HCT116 (cell line): ENCODE results near the gene FRAS1. TPM values are rescaled to one million over a fixed set of nuclear protein-coding genes. Genes with fewer than 3 reads are reported as not detected.

Source experiments
- ATAC-seq: fragments of 200-7000 bp; cut with Tn5 transposase; 2 replicates; pipeline ENCODE4 v1.9.1; 2020; ENCODE audit warnings: mild to moderate bottlenecking, moderate library complexity
- BruUV-seq: library from RNA; stranded (reverse); fragments of 400-500 nt; replicated peaks from 2 replicates; lab custom pipeline; 2021; lab: Mats Ljungman, UMichigan
- CTCF ChIA-PET: fragments of 300-600 bp; sonication (Branson Sonifier 250); formaldehyde crosslinking; loops from one replicate; lab custom pipeline; 2021; ENCODE audit warnings: antibody characterized with exemption; lab: Charles Lee
- POLR2A ChIA-PET: fragments of 300-600, 350-600 bp; sonication (Branson Sonifier 250); formaldehyde crosslinking; loops from one replicate; lab custom pipeline; 2021; ENCODE audit warnings: antibody characterized with exemption; lab: Charles Lee
- RAD21 ChIA-PET, 2 experiments: fragments of 300-600 bp; sonication (Branson Sonifier 250); formaldehyde crosslinking; loops; one replicate each; lab custom pipeline; 2023; ENCODE audit warnings: low total read pairs in 2 of 2; ENCODE audit not compliant: uncharacterized antibody in 2 of 2, unreplicated experiment in 2 of 2, low non-redundant PET in 1 of 2; lab: Charles Lee
- DNase-seq: peaks from one replicate; pipeline ENCODE4 v3.0.0-alpha.2; 2010; ENCODE audit warnings: low read depth, low spot score
- H2AFZ ChIP-seq: fragments of 200-600 bp; shearing (Covaris generic), sonication (generic); 2 replicates; pipeline ENCODE4 v1.6.1; 2017; ENCODE audit warnings: low read depth, mixed run types, mixed read lengths, antibody characterized with exemption, low read length; ENCODE audit not compliant: poor library complexity, severe bottlenecking
- H3K27ac ChIP-seq: 2 replicates; pipeline ENCODE4 v1.5.1; 2012; ENCODE audit warnings: low read depth, low read length
- H3K27me3 ChIP-seq: fragments of 200-600 bp; sonication (generic); 2 replicates; pipeline ENCODE4 v1.6.1; 2016; ENCODE audit warnings: mixed run types, low read length, mixed read lengths; ENCODE audit not compliant: insufficient read depth
- H3K36me3 ChIP-seq, 2 experiments: fragments of 200-500 bp in 1 of 2; fragments of 200-600 bp in 1 of 2; sonication (Bioruptor generic) in 1 of 2; sonication (generic) in 1 of 2; 2 replicates each; pipeline versions ENCODE4 v1.5.1 to v1.6.1; 2014 to 2016; ENCODE audit warnings: low read length in 2 of 2, inconsistent platforms in 1 of 2, mixed read lengths in 1 of 2, mixed run types in 1 of 2; ENCODE audit not compliant: insufficient read depth in 2 of 2, control insufficient read depth in 1 of 2
- H3K4me1 ChIP-seq, 2 experiments: fragments of 200-600 bp in 1 of 2; sonication (generic) in 1 of 2; 2 replicates each; pipeline versions ENCODE4 v1.5.1 to v1.6.1; 2012 to 2017; ENCODE audit warnings: low read length in 2 of 2, inconsistent platforms in 1 of 2, mild to moderate bottlenecking in 1 of 2, mixed read lengths in 1 of 2, mixed run types in 1 of 2, moderate library complexity in 1 of 2; ENCODE audit not compliant: insufficient read depth in 2 of 2, control insufficient read depth in 1 of 2
- H3K4me2 ChIP-seq: fragments of 200-600 bp; sonication (generic); 2 replicates; pipeline ENCODE4 v1.6.1; 2017; ENCODE audit warnings: mixed run types, low read length, mixed read lengths
- H3K4me3 ChIP-seq, 2 experiments: fragments of 200-600 bp in 1 of 2; sonication (generic) in 1 of 2; replicated peaks in 1 of 2; 2 replicates each; pipeline ENCODE4 v1.5.1; 2011 to 2016; ENCODE audit warnings: low read length in 2 of 2, control low read depth in 1 of 2, low read depth in 1 of 2, mild to moderate bottlenecking in 1 of 2, mixed read lengths in 1 of 2, mixed run types in 1 of 2
- H3K79me2 ChIP-seq: fragments of 200-600 bp; sonication (generic); 2 replicates; pipeline ENCODE4 v1.6.1; 2017; ENCODE audit warnings: mild to moderate bottlenecking, mixed run types, low read length, moderate library complexity, mixed read lengths; ENCODE audit not compliant: insufficient read depth
- H3K9ac ChIP-seq: fragments of 200-600 bp; sonication (generic); 2 replicates; pipeline ENCODE4 v1.6.1; 2016; ENCODE audit warnings: low read length, mixed read lengths
- H3K9me2 ChIP-seq: fragments of 200-600 bp; sonication (generic), shearing (Covaris generic); 2 replicates; pipeline ENCODE4 v1.6.1; 2017; ENCODE audit warnings: mixed run types, mild to moderate bottlenecking, moderate library complexity; ENCODE audit not compliant: insufficient read depth
- H3K9me3 ChIP-seq, 2 experiments: fragments of 200-500 bp in 1 of 2; fragments of 200-600 bp in 1 of 2; sonication (Bioruptor generic) in 1 of 2; sonication (generic) in 1 of 2; 2 replicates each; pipeline ENCODE4 v1.6.1; 2014 to 2017; ENCODE audit warnings: low read length in 2 of 2, mixed read lengths in 2 of 2, inconsistent platforms in 1 of 2, low read depth in 1 of 2, mild to moderate bottlenecking in 1 of 2, mixed run types in 1 of 2, moderate library complexity in 1 of 2; ENCODE audit not compliant: control insufficient read depth in 1 of 2, insufficient read depth in 1 of 2
- H4K20me1 ChIP-seq: fragments of 200-600 bp; sonication (generic), shearing (Covaris generic); 2 replicates; pipeline ENCODE4 v1.6.1; 2017; ENCODE audit warnings: mixed run types, mild to moderate bottlenecking, moderate library complexity; ENCODE audit not compliant: insufficient read depth
- CBX3 ChIP-seq: IDR thresholded peaks from 2 replicates; pipeline ENCODE4 v1.6.1; 2012; ENCODE audit warnings: low read depth
- EGR1 ChIP-seq: IDR thresholded peaks from 2 replicates; pipeline ENCODE4 v1.6.1; 2012; ENCODE audit warnings: low read depth
- FOSL1 ChIP-seq: IDR thresholded peaks from 2 replicates; pipeline ENCODE4 v1.6.1; 2012; ENCODE audit warnings: low read depth
- JUND ChIP-seq: IDR thresholded peaks from 2 replicates; pipeline ENCODE4 v1.6.1; 2012
- MAX ChIP-seq: IDR thresholded peaks from 2 replicates; pipeline ENCODE4 v1.6.1; 2012
- POLR2AphosphoS5 ChIP-seq: IDR thresholded peaks from 2 replicates; pipeline ENCODE4 v1.6.1; 2011; ENCODE audit warnings: mild to moderate bottlenecking, low read depth, low read length, moderate library complexity
- RAD21 ChIP-seq: IDR thresholded peaks from 2 replicates; pipeline ENCODE4 v1.6.1; 2012; ENCODE audit warnings: low read depth, mild to moderate bottlenecking
- SIN3A ChIP-seq: IDR thresholded peaks from 2 replicates; pipeline ENCODE4 v1.6.1; 2012; ENCODE audit warnings: low read depth
- SRF ChIP-seq: IDR thresholded peaks from 2 replicates; pipeline ENCODE4 v1.6.1; 2012; ENCODE audit warnings: low read depth
- ZFX ChIP-seq: fragments of 450-650 bp; IDR thresholded peaks from 2 replicates; pipeline ENCODE4 v1.6.1; 2017
- intact Hi-C: fragments of 100-400 bp; cut with micrococcal nuclease; formaldehyde crosslinking; loops from 2 replicates; pipeline ENCODE4 v1.10.0; 2022
- total RNA-seq: library from RNA; stranded (reverse); gene quantifications from one replicate; pipeline ENCODE4 v1.2.1, GENCODE V29; 2021; ENCODE audit not compliant: unreplicated experiment
- TF ChIP-seq, protein P1 (sequence below): IDR thresholded peaks from 2 replicates; pipeline ENCODE4 v1.6.1; 2011; ENCODE audit warnings: mild to moderate bottlenecking, low read length, moderate library complexity; ENCODE audit not compliant: insufficient replicate concordance; ENCODE audit errors: extremely low read depth

Gene FRAS1
- total RNA-seq, 1 experiment from 2014 or later, result 33.5 TPM

- BruUV-seq, result no TSS peak
- RAD21 ChIA-PET, result no interaction called here
- DNase-seq, result no peak
- TF ChIP-seq ZFX, result peak; percentile 70
- TF ChIP-seq EGR1, result peak; percentile 87
- peak; percentile 15; the same call in 1 of the 2 replicates for TF ChIP-seq CBX3
- peak; percentile 58 for TF ChIP-seq MAX
- TF ChIP-seq, protein P1, sequence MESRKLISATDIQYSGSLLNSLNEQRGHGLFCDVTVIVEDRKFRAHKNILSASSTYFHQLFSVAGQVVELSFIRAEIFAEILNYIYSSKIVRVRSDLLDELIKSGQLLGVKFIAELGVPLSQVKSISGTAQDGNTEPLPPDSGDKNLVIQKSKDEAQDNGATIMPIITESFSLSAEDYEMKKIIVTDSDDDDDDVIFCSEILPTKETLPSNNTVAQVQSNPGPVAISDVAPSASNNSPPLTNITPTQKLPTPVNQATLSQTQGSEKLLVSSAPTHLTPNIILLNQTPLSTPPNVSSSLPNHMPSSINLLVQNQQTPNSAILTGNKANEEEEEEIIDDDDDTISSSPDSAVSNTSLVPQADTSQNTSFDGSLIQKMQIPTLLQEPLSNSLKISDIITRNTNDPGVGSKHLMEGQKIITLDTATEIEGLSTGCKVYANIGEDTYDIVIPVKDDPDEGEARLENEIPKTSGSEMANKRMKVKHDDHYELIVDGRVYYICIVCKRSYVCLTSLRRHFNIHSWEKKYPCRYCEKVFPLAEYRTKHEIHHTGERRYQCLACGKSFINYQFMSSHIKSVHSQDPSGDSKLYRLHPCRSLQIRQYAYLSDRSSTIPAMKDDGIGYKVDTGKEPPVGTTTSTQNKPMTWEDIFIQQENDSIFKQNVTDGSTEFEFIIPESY, result no peak
- peak; percentile 58; the same call in 1 of the 2 replicates for TF ChIP-seq SIN3A
- no peak; the same call in 1 of the 2 replicates for TF ChIP-seq SRF
- TF ChIP-seq POLR2AphosphoS5, result peak; percentile 71
- peak; percentile 26; the same call in 1 of the 2 replicates for TF ChIP-seq JUND
- TF ChIP-seq FOSL1, result peak; percentile 2; the same call in 1 of the 2 replicates
- no peak for TF ChIP-seq RAD21
- intact Hi-C loops, result loop anchor here (2.0 to 5.0 kb wide), 2 partner anchors 689 to 1474 kb away; partner anchors contain the start of genes CCNI and MRPL1
- Histone ChIP-seq H3K9ac (peak within 1 kb of the TSS; percentile 90), H3K9me3 (no peaks in the 10 kb centered on the region), H2AFZ (no peak within 1 kb of the TSS), H3K27ac (peak within 1 kb of the TSS; percentile 100), H3K9me2 (no peaks in the 10 kb centered on the region), H3K27me3 (no peaks in the 10 kb centered on the region), H3K36me3 (no peaks in the 10 kb centered on the region; a peak in 1 of 4 replicates), H3K4me2 (peak within 1 kb of the TSS; percentile 87), H3K4me3 (peak within 1 kb of the TSS; percentile 61 to 71), H3K79me2 (peaks cover 28% of the 10 kb centered on the region), H3K4me1 (peaks cover 50 to 63% of the 10 kb centered on the region in 2 experiments), H4K20me1 (no peaks in the 10 kb centered on the region)
- POLR2A ChIA-PET, result interaction anchor here (0.7 to 2.5 kb wide), 4 partner anchors 9 to 17 kb away, joined by 3 to 17 read pairs (median 6); no protein-coding TSS in a partner anchor
- CTCF ChIA-PET, result interaction anchor here (0.7 to 1.0 kb wide), 2 partner anchors 8 to 96 kb away, joined by 3 read pairs; no protein-coding TSS in a partner anchor
- peak; percentile 68 for ATAC-seq
Measured at GRCh38 chr4:78551420-78552351, 494.6 kb downstream of the FRAS1 start, which contains the start of gene ANXA3. TSS of gene ANXA3 (plus strand) at chr4:78551770. CDS start at chr4:78554474, 2,704 bp downstream.
